ENCODE data around the gene CCP110. TPM values are rescaled to one million over a fixed set of nuclear protein-coding genes. Genes with fewer than 3 reads are reported as not detected.

The CCP110 gene
- polyA plus RNA-seq, 1 donor (not counting 4 experiments of a cell fraction or from before 2014, with no cell fraction given), result 5.5 TPM

- no peaks in the 10 kb centered on the region for H3K27me3 ChIP-seq (ENCODE audit: control insufficient read depth, extremely low read depth, insufficient read depth, low read length)
- H3K9me3 ChIP-seq (ENCODE audit: control insufficient read depth, low read depth, low read length), result no peaks in the 10 kb centered on the region
- no peaks in the 10 kb centered on the region for H3K79me2 ChIP-seq (ENCODE audit: control insufficient read depth, insufficient read depth, low read length)
- peaks cover under 1% of the 10 kb centered on the region for H3K4me1 ChIP-seq (ENCODE audit: control insufficient read depth, extremely low read depth, insufficient read depth, low read length)
- H3K4me3 ChIP-seq (ENCODE audit: control insufficient read depth in 2 of 3, extremely low read depth in 1 of 3, insufficient read depth in 2 of 3, low read depth in 1 of 3, low read length in 3 of 3), result no peak overlapping the region
- no peaks in the 10 kb centered on the region for H3K9me1 ChIP-seq (ENCODE audit: control insufficient read depth, extremely low read depth, insufficient read depth, low read length)
- no peak overlapping the region for H3K4me2 ChIP-seq (ENCODE audit: control insufficient read depth, extremely low read depth, insufficient read depth, low read depth, low read length)
- no peak overlapping the region for H3K27ac ChIP-seq (ENCODE audit: control insufficient read depth, insufficient read depth, low read length)
- no peak overlapping the region for H2AFZ ChIP-seq (ENCODE audit: control insufficient read depth, low read length)
- no peak for DNase-seq (ENCODE audit: low read depth, low spot score)
- TF ChIP-seq EZH2 (IDR thresholded peaks at IDR 0.05; ENCODE audit: low read length) (no peak), CTCF (optimal IDR thresholded peaks at IDR 0.05 in 1 of 3, IDR thresholded peaks at IDR 0.05 in 1 of 3, conservative IDR thresholded peaks at IDR 0.05 in 1 of 3; ENCODE audit: extremely low read depth in 1 of 3, insufficient read depth in 2 of 3, low read length in 3 of 3) (no peak)
- no peak for FAIRE-seq
- no peak overlapping the region for H3K9ac ChIP-seq (ENCODE audit: control insufficient read depth, extremely low read depth, insufficient read depth, low read length)
- H3K36me3 ChIP-seq (ENCODE audit: control insufficient read depth in 2 of 2, extremely low read depth in 1 of 2, insufficient read depth in 2 of 2, low read length in 2 of 2), result peaks cover 3 to 6% of the 10 kb centered on the region in 2 experiments
- dilution Hi-C loops (cut with MboI; ENCODE audit: extremely low pct_ligation_motif_present, low sequenced_read_pairs), result no loop called here
- no peaks in the 10 kb centered on the region for H4K20me1 ChIP-seq (ENCODE audit: control insufficient read depth, extremely low read depth, insufficient read depth, low read length)
Measured at GRCh38 chr16:19589771-19590302, 66.1 kb downstream of the CCP110 start.

GRCh38 chr16:19595043-19595767 lies 71.5 kb downstream of the CCP110 start:
- Histone ChIP-seq H3K79me2 (ENCODE audit: control insufficient read depth, insufficient read depth, low read length) (no peaks in the 10 kb centered on the region), H3K27ac (ENCODE audit: control insufficient read depth, insufficient read depth, low read length) (peak overlapping the region; percentile 26), H3K4me3 (ENCODE audit: control insufficient read depth in 2 of 3, extremely low read depth in 1 of 3, insufficient read depth in 2 of 3, low read depth in 1 of 3, low read length in 3 of 3) (no peak overlapping the region), H3K27me3 (ENCODE audit: control insufficient read depth, extremely low read depth, insufficient read depth, low read length) (no peaks in the 10 kb centered on the region), H3K36me3 (ENCODE audit: control insufficient read depth in 2 of 2, extremely low read depth in 1 of 2, insufficient read depth in 2 of 2, low read length in 2 of 2) (peaks cover 6 to 8% of the 10 kb centered on the region in 2 experiments), H3K4me2 (ENCODE audit: control insufficient read depth, extremely low read depth, insufficient read depth, low read depth, low read length) (peak overlapping the region; percentile 28), H3K9me1 (ENCODE audit: control insufficient read depth, extremely low read depth, insufficient read depth, low read length) (no peaks in the 10 kb centered on the region), H4K20me1 (ENCODE audit: control insufficient read depth, extremely low read depth, insufficient read depth, low read length) (no peaks in the 10 kb centered on the region), H2AFZ (ENCODE audit: control insufficient read depth, low read length) (peak overlapping the region; percentile 36), H3K9me3 (ENCODE audit: control insufficient read depth, low read depth, low read length) (no peaks in the 10 kb centered on the region), H3K4me1 (ENCODE audit: control insufficient read depth, extremely low read depth, insufficient read depth, low read length) (peaks cover 10% of the 10 kb centered on the region), H3K9ac (ENCODE audit: control insufficient read depth, extremely low read depth, insufficient read depth, low read length) (no peak overlapping the region)
- DNase-seq (ENCODE audit: low read depth, low spot score) (peak; percentile 50), FAIRE-seq (peak; percentile 80)
- TF ChIP-seq CTCF (optimal IDR thresholded peaks at IDR 0.05 in 1 of 3, IDR thresholded peaks at IDR 0.05 in 1 of 3, conservative IDR thresholded peaks at IDR 0.05 in 1 of 3; ENCODE audit: extremely low read depth in 1 of 3, insufficient read depth in 2 of 3, low read length in 3 of 3) (no peak), EZH2 (IDR thresholded peaks at IDR 0.05; ENCODE audit: low read length) (no peak)
- dilution Hi-C loops (cut with MboI; ENCODE audit: extremely low pct_ligation_motif_present, low sequenced_read_pairs), result no loop called here
